HG03025 (cell line): ENCODE data around the gene MEN1.

Experiments used
- ATAC-seq: cut with Tn5 transposase; IDR thresholded peaks from one replicate; pipeline ENCODE4 v1.9.1; 2021; ENCODE audit warnings: mild to moderate bottlenecking, moderate library complexity; ENCODE audit not compliant: unreplicated experiment, low FRiP score

MEN1 gene

DNA sequence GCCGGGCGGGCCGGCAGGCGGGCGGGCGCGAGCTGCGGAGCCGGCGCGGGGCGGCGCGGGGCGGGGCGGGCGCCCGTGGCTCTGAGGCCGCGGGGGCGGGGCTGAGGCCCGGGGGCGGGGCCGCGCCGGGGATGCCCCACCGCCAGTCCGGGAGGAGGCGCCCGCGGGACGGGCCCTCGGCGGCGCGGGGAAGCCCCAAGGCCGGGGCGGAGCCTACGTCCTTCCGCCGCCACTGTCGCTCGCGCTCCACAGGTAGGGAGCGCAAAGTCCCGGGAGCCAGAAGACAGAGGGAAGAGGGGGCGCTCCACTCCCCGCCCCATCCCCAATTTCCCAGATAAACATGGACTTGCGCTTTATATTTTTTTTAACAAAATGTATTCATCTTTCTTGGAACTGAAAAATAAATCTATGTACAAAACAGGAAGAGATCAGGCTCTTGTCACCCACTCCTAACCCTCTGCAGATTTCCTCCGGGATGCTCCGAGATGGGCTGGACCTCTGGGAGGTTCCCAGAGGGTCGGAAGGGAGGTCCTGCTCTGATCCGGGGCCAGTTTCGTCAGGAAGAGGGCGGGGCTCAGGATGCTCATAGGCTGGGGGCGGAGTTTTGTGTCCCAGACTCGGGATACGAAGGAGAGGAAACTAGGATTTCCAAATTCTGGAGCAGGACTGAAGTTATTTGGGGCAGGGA is 7.0 kb downstream of the MEN1 start, which contains the start of gene MAP4K2:
Gene MAP4K2 (minus strand): TSS at position 57 of the 688 bp plus-strand sequence. CDS start 65 bp downstream, outside the sequence.
- ATAC-seq, result no peak

DNA sequence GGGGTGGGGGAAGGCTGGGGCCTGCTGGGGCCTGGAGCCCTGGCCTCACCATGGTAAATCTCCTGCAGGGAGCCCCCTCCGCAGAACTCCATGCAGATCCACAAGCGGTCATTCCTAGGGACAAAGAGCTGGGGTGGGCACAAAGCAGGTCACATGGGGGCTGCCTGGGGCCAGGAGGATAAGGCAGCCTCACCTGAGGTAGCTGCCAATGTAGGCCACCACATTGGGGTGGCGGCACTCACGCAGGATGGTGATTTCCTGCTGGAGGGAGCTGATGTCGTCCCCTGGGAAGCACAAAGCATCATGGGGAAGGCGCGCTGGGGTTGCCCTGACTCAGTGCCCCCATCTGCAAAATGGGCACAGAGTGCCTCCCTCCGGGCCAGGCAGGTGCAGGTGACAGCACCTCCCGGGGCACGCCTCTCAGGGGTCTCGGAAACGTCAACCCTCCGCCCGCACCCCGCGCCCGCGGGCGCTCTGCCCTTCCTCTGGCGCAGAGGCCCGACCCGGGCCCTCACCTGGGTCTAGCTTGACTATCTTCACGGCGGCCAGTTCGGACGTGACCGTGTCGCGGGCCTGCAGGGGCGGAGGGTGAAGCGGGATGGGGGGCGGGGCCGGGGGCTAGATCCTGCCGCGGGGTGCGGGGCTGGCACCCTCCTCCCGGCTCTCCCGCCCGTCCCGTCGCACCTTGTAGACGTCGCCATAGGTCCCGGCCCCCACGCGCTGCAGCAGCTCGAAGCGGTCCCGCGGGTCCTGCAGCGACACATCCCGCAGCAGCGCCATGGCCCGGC is 7.8 kb downstream of the MEN1 start:
- ATAC-seq, result no peak

DNA sequence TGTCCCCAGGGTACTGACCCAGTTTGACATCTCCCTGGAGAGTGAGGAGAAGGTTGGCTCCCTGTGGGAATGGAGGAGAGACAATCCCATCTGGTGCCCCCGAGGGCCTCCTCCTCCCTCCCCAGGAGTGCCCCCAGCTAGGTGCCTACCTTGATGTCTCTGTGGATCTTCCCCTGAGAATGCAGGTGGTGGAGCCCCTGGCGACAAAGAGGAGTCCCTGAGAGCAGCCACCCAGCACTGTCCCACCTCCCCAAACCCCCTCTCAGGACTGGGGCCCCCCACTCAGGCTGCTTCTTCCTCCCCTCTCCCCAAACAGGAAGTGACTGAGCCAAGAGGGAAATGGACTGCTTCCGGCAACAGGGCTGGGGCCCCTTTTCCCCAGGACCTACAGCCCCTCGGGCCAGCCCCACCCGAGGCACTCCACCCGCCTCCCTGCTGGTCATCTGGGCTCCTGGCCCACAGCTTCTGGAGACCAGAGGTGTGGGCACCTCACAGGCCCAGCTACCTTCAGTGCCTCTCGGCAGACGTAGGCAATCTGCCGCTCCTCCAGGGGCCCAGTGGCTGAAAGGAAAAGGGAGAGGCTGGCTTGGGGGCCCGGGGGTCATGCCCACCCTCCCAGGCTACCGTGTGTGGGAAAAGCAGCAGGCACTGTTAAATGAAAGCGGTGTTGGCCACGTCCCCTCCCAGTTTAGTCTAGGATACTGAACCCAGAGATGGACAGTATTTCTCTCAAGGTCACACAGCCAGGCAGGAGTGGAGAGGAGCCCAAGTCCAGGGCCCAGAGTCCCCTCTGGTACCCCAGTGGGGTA is 8.6 kb downstream of the MEN1 start:
- no peak for ATAC-seq

DNA sequence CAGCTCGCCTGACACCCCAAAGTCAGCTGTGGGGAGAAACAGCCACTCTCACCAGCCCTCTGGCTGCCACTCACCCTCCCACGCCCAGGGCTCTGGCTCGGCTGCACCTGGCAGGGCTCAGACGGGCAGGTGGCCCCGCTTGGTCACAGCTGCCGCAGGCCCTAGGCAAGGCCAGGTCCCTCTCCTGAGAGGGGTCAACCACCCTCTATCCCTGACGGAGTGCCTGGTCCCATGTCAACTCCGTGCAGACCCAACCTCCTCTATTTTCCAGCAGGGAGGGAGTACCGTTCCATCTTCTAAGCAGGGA is 9.2 kb downstream of the MEN1 start:
- ATAC-seq, result no peak

DNA sequence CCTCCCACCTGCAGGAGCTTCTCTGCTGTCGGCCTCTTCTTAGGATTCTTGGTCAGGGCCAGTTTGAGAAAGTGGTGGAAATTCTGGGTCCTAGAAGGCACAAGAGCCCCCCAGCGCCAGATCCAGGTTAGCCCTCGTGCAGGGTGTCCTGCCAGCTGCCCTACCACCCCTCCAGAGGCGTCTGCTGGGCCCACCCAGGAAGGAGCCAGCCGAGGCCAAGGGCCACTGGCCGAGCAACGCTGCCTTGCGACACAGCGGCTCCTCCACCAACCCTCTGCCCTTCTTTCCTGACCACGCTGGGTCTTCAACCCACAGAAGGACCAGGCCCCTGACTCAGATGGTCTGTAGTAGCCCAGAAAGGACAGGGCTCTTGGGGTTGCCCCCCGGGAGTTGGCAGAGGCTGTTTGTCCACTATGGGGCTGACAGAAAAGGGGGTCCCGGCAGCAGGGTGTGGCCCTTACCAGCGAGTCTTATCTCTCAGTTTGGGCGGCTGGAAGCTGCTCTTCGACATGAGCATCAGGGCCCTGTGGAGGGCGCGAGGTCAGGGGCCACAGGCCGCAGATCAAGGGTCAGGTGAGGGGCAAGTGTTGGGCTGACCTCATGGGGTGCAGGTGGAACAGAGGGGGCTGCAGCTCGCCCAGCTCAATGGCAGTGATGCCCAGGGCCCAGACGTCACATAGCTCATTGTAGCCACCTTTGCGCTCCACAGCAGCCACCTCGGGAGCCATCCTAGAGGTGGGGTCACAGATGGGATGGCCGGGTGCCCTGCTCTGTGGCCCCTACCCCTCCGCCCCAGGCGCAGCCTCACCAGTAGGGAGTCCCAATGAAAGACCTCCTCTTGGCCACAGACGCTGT is 9.8 kb downstream of the MEN1 start:
- no peak for ATAC-seq

DNA sequence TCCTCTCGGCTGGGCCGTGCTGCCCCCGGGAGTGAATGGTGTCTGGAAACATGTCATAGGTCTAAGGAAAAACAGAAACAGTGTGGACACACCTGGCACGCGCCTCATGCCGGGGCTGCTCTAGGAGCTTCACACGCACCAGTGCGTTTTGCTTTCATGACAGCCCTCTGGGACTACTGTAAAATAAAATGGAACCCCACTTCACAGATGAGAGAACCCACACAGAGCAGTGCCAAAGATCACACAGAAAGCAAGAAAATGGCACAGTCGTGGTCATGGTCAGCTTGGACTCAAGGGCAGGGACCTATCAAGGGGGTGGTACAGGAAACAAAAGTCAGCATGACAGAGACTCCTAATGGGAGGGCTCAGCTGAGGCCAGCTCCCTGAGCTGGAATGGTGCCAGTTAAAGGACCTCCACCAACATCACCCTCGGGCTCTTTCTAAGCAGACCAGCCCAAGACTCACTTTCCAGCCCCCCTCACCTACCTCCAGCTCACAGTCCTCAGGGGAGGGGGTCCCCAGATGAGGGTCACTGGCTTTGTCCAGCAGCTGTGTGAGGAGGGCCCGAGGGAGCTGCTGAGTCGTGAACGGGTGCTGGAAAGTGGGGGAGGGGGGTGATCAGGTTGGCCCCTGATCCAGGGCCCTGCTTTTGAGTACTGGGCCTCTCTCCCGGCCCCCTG is 10.6 kb downstream of the MEN1 start:
- no peak for ATAC-seq

DNA sequence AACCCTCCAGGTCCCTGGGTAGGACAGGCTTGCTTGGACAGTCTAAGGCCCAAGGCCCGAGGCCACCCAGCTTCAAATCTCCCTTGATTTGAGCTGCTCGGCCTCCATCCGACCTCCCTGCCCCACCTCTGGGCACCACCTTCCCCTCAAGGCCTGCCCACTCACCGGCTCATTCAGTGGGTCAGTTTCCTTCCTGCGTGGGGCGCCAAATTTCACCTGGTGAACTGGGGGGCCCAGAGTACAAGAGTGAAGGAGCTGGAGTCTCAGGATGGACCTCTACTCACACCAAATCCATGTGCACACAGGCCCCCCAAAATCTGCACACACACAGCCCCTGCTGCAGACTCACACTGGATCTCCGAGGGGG is 11.1 kb downstream of the MEN1 start:
- no peak for ATAC-seq

DNA sequence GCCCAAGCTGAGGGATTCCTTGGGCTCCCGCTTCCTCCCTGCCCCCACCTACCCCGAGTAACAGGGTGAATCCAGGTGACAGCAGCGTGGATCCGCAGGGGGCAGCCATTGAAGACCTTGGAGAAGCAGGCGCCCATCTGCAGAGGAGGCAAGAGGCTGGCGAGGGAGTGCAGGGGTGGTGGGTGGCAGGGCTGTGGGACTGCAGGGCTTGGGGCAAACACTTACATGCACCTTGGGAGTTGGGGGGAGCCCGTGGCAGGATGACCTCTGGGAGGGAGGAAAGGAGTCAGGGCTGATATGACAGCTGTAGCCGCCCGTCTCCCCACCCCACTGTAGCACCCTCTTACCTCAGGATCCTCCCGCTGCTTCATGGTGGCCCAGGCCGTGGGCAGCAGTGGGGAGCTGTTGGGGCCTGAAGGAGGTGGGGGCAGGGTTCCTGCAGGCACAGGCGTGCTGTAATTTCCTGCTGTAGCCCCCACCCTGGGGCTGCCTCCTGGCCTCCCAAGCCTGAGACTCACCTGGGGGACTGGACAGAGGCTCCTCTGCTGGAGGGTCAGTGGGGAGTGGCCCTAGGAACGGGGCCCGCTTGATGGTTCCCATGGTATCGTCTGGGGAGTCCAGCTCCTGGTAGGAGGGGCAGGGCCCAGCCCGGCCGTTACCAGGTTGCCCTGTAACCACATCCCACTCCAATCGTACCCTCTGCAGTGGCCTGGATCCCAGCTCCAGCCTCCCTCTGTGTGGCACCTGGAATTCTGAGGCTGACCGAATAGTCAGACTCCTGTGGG is 13.4 kb downstream of the MEN1 start:
- no peak for ATAC-seq

DNA sequence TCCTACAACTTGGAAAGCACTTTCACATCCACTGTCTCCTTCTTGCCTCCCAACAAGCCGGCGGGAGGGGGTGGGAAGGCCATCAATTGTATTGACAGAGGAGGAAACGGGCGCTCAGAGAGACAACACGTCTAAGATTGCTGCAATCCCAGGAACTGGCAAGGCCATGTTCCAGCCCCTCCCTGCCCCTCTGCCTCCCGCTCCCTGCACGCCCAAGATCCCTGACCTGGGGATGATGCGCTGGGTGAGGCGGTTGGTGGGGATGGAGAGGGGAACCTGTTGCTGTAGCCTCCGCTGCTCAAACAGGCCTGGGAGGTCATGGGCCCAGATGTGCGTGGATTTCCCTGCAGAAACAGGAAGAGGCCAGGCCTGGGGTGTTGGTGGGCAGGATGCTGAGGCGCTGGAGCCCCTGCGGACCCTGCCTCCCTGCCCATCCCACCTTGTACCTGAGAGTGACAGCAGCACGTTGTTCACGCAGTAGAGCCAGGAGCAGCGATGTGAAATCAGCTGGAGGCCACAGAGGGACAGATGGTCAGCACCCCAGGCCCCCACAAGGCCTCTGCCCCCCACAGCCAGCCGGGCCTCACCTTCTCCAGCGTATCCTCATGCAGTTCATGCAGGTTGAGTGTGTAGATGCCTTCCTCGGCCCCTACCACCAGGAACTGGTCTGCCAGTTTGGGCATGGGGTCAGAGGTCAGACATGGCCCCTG is 14.1 kb downstream of the MEN1 start:
- ATAC-seq, result no peak

DNA sequence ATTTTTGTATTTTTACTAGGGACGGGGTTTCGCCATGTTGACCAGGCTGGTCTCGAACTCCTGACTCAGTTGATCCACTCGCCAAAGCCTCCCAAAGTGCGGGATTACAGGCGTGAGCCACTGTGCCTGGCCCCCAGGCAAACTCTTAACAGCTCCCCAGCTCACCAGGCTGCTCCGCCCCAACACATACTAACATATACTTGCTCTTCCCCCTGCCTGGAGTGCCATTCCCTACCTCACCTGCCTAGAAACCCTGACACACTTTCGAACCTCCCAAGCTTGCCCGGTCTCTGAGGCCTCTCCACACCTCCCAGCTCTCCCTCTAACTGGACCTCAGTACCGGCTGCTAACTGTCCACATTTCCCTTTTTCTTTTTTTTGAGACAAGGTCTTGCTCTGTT is 15.8 kb downstream of the MEN1 start:
- no peak for ATAC-seq

DNA sequence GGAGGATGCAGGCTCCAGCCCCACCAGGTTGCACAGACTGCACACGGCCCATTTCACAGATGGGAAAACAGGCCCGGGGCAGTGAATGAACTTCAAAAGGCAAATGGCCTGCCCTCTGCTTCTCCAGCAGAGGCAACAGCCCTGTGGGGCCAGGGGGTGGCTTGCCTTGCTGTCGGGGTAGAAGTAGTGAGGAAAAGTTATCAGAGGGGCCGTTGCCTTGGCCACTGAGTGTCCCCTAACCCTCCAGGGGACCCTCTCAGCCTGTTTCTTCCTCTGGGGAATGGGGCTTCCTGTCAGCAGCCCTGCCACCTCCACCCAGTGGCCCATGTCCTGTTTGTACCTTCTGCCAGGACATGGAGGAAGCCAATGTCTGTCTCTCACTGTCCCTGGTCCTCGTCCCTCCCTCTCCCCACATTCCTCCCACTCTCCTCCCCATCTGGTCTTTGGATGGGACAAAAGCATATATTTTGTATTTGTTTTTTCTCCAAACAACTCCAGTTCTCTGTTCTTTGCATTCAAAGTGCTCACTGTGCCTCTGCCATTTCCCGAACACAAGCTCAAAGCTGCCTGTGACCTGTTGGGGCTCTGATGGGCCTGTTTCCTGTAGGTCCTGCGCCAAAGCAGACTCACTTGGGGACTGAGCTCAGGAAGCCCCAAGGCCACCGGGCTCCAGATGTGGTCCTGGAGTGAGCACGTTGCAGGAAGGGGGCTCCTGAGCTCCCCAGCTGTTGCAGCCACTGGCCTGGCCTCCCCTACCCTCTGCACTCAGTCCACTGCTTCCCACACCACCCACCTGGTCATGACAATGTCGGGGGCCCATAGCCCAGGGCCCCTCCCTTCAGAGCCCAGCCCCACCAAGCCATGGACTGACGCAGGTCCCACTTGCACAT is 16.8 kb downstream of the MEN1 start:
- no peak for ATAC-seq

DNA sequence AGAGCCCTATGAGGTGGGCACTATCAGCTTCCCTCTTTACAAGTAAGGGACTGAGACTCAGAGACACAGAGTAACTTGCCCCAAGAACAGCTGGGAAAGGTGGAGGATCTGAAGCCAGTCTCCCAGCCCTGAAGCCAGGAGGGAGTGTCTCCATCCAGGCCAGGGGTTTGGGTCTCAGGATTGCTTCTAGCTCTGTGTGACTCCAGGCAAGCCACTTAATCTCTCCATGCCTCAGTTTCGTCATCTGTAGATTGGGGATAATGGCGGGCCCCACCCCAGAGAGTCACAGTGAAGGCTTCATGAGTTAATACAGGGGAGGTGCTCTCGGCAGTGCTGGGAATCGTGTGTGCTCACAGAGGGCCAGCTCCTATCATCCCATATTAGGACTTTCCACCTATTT is 17.9 kb downstream of the MEN1 start:
- ATAC-seq, result no peak

DNA sequence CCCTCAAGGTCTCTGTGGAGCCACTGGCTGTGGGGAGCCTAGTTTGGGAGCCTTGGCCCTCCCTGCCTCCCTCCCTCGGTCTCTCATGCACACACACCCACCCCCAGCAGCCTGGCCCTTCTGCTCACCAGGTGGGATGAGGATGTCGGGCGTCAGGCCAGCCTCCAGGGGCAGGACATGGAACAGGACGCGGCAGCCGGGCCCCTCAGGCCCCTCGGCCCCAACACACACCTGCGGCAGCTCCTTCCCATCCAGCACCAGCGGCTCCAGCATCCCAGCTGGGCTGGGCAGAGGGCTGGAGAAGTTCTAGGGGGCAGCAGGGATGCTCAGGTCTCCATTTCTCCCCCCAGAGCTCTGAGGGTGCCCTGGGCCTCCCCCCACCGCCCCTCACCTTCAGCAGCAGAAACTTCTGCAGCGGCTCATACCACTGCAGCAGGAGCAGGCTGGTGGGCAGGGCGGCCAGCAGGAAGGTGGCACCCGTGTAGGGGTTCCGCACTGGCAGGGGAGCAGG is 18.5 kb downstream of the MEN1 start:
- no peak for ATAC-seq

DNA sequence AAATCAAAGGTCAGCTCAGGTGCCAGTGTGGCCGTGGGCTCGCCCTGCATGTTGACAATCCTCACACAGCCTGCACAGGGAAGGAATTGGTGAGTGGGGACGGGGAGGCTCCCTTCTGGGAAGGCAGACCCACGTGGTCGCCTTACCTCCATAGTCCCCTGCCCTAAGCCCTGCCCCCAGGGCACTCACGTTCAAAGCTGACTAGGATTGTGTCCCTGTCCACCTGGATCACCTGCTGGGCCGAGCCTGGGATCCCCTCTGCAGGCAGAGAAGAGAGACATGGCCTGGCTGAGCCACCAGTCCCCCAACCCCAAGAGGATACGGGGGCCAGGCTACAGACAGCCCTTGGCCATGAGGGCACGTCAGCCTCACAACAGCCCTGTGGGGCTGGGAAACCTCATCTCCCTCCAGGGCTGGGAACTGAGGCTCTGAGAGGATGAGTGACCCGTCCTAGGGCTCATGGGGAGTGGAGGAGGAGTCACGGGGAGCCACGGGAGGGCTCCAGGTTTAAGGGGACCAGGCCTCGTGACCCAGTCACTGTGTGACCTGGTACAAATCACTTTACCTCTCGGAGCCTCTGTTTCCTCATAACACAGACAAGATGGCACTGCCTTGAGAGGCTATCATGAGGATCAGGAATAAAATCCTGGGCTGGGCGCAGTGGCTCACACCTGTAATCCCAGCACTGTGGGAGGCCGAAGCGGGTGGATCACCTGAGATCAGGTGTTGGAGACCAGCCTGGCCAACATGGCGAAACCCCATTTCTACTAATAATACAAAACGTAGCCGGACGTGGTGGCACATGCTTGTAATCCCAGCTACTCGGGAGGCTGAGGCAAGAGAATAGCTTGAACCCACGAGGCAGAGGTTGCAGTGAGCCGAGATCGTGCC is 19.9 kb downstream of the MEN1 start:
- no peak for ATAC-seq

DNA sequence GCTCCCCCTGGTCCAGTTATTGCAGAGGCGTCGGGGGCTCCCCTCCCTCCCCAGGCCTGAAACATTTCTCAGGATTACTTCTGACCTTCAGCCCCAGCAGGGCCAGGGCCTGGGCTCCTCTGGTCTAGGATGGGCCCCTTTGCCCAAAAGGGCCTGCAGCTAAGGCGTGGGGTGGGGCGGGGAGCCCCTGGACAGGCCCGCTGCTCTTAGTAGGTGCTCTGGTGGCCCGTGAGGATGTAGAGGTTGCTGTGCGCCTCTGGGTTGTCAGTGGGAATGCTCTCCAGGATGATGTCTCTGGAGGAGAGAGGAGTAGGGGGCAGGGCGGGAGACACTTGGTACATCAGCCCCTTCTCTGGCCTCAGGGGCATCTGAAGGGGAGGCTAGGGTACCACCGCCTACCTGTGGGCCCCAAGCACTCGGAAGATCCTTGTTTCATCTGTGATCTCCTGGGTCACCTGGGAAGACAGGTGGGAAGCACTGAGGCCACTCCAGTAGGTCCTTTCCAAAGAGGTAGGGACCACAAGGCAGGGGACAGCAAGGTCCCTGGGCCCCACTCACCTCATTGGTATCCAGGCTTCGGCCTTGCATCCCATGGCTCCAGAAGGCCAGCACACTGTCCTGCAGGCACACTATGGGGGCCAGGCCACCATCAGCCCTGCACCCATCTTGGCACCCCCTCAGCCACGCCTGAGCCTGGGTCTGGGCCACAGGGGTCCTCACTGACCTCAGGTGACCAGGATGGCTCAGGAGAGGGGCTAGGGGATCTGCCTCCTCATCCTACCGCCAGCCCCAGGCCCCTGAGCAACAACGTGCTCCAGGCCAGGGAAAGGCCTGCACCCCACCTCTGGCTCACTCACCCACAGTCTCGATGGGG is 20.8 kb downstream of the MEN1 start:
- ATAC-seq, result no peak
